Amniotic stem cell (primary cell): ENCODE measurements around the gene CDK14.

Experiments
- DNase-seq: peaks from one replicate; lab custom pipeline; 2025; lab: John Stamatoyannopoulos, UW

CDK14 gene

GRCh38 chr7:91050677-91051076 is 454.6 kb downstream of the CDK14 start:
- no peak for DNase-seq

GRCh38 chr7:91051966-91052365 is 455.8 kb downstream of the CDK14 start:
- no peak for DNase-seq

- no peak for DNase-seq
These were observed 458.3 kb downstream of the CDK14 start for GRCh38 chr7:91054374-91054773.

- DNase-seq = no peak
These were observed 459.1 kb downstream of the CDK14 start for GRCh38 chr7:91055219-91055618.

GRCh38 chr7:91062713-91063112 is 466.6 kb downstream of the CDK14 start:
- DNase-seq = no peak

GRCh38 chr7:91064052-91064451 is 467.9 kb downstream of the CDK14 start:
- no peak for DNase-seq

- no peak for DNase-seq
These were observed 468.8 kb downstream of the CDK14 start for GRCh38 chr7:91064938-91065337.

GRCh38 chr7:91066627-91067026 is 470.5 kb downstream of the CDK14 start:
- no peak for DNase-seq

- DNase-seq = no peak
These were observed 471.1 kb downstream of the CDK14 start for GRCh38 chr7:91067242-91067641.

- no peak for DNase-seq
These were observed 472.1 kb downstream of the CDK14 start for GRCh38 chr7:91068136-91068795.

- no peak for DNase-seq
These were observed 473.0 kb downstream of the CDK14 start for GRCh38 chr7:91069146-91069545.

GRCh38 chr7:91079487-91079886 is 483.4 kb downstream of the CDK14 start:
- no peak for DNase-seq

- DNase-seq = no peak
These were observed 484.2 kb downstream of the CDK14 start for GRCh38 chr7:91080351-91080750.

- no peak for DNase-seq
These were observed 485.9 kb downstream of the CDK14 start for GRCh38 chr7:91082038-91082437.

GRCh38 chr7:91082852-91083495 is 486.9 kb downstream of the CDK14 start:
- no peak for DNase-seq

- DNase-seq = no peak
These were observed 487.9 kb downstream of the CDK14 start for GRCh38 chr7:91083855-91084644.

GRCh38 chr7:91085175-91085574 is 489.1 kb downstream of the CDK14 start:
- DNase-seq = no peak

GRCh38 chr7:91086200-91086599 is 490.1 kb downstream of the CDK14 start:
- no peak for DNase-seq

GRCh38 chr7:91088156-91088555 is 492.0 kb downstream of the CDK14 start:
- no peak for DNase-seq

GRCh38 chr7:91088691-91089090 is 492.6 kb downstream of the CDK14 start:
- no peak for DNase-seq

GRCh38 chr7:91089382-91089963 is 493.4 kb downstream of the CDK14 start:
- peak; percentile 17 for DNase-seq

GRCh38 chr7:91090684-91091083 is 494.6 kb downstream of the CDK14 start:
- no peak for DNase-seq

GRCh38 chr7:91091631-91092030 is 495.5 kb downstream of the CDK14 start:
- DNase-seq = no peak
